Stimulated activated CD8-positive, alpha-beta memory T cell treated with anti-CD3 and anti-CD28 coated beads, Interleukin-12 subunit alpha, Interleukin-12 subunit beta, amount 100 ng/mL, for 4 hours (primary cell): Measurements from ENCODE around the gene AXIN1.
"Not testable (repeated sequence)": the region's sequence is repeated elsewhere in the genome, so short reads cannot be mapped to it uniquely, and the experiment has no call there.

Experiments
- DNase-seq: peaks from one replicate; pipeline ENCODE4 v3.0.0-alpha.2; 2020; ENCODE audit warnings: low read depth

AXIN1 gene

DNA sequence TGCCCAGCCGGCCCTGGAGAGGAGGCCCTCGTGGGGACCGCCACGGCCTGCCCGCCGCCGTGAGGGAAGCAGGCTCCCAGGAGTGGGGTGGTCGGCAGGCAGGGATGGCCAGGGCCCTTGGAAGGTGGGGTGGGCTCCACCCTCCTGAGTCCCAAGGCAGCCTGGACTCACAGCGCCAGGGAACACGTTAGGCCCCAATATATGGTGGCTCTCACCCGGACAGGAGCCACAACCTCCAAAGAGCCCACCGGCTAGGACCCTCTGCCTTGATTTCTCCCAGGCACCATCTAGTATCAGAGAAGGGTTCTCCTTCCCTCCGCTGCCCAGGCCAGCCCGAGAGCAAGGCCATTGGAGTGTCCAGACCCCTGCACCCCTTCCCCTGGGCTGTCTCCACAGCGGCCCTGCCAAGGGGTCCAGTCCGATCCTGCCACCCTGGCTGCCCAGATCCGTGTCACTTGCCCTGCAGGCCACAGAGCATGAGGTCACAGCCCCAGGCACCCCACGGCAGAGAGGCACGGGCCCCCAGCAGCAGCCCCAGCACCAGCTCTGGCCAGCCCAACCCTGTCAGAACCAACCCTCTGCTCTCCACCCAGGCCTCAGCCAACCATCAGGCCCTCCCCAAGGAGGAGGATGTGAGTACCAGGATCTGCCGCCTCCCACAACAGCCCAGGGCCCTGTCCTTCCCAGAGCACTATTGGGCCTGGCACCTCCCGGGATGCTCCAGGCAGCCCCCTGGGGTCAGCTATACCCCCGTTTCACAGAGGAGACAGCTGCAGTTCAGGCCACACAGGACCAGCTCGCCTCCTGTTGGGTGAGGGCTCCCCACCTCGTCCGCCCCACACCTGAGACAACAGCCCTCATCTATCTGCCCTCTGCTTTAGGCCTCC, 1.1 kb upstream of the AXIN1 start:
- no peak for DNase-seq

DNA sequence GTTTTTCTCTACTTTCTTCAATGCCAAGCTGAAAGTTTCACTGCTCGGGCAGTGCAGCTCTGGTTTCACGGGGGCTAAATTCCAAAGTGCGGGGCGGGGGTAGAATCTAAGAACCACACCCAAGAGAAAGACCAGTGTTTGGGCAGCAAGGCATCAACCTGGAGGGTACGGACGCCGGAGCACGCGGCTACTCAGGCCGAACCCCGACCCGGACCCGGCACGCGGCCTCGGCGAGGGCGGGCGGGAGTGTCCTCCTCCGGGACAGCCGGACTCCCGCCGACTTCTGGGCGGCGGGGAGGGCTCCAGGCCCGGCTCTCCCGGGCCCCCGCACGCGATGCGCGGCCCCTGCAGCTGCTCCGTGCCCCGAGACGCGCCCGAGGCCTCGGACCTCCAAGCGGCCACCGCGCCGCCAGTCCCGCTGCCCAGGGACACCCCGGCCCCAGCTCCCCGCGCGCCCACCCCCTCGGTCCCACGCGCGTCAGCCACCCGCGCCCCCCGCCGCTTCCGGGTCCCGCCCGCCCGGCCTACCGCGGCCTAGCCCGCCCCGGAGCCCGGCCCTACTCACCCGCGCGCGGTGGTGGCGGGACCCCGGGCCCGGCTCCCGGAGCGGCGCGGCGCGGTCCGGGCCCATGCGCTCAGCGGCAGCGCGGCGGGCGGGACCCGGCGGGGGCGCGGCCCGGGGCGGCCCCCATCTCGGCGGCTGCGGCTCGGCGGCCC, 561 bp downstream of the AXIN1 start:
- DNase-seq: no peak

DNA sequence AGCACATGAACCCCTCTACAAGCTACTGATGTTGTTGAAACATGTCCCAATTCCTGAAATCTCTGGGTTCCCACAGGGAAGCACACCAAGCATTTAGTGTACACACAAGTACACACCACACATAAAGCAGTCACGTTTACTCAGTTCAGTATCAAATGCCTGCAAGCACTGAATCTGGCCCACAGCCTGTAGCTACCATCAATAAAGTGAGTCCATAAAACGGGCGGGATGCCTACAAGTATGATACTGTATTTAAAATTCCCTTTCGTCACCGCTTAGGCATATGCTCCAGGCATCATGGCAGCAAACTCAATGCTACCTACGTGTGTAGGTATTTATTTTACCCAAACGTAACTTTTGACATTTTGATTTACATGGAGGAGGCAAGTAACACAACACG, 2.3 kb downstream of the AXIN1 start:
- no peak for DNase-seq

DNA sequence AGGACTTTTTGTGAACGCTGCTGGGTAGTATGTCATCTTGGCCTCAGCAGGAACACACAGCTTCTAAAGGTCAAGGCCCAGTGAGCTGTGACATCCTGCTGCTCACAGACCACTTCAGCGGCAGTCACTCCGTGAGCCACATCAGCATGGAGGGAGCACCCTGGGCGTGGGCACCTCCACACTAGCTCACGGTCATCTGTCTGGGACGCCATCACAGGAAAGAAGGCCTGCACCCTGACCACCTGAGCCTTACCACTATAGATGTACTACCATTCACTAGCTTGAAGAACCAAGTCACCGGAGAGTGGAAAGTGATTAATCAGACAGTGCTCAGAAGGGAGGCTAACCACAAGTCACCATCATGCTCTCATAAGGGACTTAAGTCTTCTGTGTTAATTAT, 3.3 kb downstream of the AXIN1 start:
- no peak for DNase-seq

DNA sequence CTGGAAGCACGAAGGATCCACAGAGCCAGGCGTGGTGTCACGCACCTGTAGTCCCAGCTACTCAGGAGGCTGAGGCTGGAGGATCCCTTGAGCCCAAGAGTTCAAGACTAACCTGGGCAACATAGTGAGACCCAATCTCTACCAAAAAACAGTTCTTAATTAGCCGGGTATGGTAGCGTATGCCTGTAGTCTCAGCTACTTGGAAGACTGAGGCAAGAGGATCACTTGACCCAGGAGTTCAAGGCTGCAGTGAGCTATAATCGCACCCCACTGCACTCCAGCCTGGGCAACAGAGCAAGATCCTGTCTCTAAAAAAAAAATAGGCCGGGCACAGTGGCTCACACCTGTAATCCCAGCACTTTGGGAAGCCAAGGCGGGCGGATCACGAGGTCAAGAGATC, 4.0 kb downstream of the AXIN1 start:
- not testable (repeated sequence) for DNase-seq

DNA sequence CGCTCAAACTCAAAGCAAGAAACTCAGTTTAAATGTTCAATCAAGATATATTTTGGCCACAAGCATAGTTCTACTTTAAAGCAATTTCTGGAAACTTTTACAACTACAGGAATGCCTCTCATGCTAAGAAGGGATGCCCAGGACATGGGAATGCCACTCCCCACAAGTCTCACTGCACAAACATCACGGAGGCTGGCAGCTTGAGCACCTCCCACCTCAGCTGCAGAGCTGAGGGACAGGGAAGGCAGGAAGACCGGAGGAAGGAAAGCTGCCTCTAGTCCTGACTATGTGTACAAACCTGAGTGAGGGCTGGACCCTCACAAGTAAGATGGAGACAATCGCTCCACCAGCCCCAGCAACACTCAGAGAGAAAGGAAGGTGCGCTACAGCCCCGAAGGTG, 5.3 kb downstream of the AXIN1 start:
- no peak for DNase-seq

DNA sequence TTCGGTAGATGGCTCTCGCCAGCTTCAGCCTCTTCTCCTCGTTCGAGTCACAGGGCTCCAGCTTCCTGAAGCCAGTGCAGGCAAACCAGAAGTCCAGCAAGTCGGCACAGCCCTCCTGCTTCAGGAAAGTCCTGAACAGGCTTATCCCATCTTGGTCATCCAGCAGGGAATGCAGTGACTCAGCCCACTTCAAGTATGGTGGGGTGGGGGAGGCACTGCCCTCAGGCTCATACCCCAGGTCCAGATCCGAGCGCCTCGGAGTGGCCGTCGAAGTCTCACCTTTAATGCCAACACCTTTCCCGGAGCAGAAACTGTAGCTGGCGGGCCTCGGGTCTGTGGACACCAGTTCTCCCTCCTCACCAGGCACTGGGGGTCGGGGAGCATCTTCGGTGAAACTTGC, 5.9 kb downstream of the AXIN1 start:
- no peak for DNase-seq

DNA sequence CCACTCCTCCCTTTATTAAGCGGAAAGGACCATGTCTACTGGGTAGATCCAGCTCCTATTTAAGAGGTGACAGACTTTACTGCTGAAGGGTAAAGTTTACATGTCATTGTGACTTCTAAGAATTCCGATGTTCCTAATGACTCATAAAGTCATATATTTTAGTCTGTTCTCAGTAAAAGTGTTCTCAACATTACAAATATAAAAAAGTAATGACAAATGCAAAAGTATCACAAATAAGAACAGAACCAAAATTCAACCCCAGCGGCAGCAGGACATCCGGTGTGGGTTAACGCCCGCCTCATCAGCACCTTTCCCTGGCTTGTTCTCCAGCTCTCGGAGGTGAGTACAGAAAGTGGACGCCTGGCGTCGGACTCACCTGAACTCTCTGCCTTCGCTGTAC, 6.8 kb downstream of the AXIN1 start:
- DNase-seq: no peak

DNA sequence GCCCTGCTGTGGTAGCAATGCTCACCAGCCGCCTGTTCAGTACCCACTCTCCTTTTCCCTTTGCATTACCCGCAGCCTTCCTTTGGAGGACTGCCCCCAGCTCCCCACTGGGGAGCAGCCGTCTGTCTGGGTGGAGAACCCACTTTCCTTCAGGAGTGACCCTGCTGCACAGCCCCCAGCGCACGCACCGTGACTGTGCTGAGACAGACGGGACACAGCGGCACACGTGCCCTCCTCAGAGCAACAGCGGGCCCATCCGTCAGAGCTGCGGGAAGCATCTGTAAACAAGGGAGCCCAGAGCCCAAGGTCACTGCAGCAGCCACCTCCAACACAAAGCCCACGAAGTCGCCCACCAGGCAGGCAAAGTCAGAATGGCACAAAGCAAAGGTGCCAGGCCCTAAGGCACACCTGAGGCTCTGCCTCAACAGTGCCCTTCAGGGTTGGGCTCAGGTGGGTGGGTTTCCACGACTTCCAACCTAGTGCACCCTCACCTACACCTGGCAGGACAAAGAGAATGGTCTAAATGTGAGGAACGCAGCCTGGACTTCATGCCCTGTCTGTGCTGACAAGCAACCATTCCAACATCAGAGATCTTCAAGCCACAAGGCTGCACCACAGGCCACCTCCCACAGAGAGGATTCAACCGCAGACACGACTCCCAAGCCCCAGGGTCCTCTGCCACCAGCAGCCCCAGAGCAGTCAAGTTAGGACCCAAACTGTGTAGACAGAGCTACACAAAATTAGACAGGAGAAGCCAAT, 9.9 kb downstream of the AXIN1 start:
- DNase-seq: no peak

DNA sequence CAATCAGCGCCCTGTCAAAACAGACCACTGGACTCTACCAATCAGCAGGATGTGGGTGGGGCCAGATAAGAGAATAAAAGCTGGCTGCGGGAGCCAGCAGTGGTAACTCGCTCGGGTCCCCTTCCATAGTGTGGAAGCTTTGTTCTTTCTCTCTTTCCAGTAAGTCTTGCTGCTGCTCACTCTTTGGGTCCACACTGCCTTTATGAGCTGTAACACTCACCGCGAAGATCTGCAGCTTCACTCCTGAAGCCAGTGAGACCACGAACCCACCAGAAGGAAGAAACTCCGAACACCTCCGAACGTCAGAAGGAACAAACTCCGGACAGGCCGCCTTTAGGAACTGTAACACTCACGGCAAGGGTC, 10.6 kb downstream of the AXIN1 start:
- not testable (repeated sequence) for DNase-seq

DNA sequence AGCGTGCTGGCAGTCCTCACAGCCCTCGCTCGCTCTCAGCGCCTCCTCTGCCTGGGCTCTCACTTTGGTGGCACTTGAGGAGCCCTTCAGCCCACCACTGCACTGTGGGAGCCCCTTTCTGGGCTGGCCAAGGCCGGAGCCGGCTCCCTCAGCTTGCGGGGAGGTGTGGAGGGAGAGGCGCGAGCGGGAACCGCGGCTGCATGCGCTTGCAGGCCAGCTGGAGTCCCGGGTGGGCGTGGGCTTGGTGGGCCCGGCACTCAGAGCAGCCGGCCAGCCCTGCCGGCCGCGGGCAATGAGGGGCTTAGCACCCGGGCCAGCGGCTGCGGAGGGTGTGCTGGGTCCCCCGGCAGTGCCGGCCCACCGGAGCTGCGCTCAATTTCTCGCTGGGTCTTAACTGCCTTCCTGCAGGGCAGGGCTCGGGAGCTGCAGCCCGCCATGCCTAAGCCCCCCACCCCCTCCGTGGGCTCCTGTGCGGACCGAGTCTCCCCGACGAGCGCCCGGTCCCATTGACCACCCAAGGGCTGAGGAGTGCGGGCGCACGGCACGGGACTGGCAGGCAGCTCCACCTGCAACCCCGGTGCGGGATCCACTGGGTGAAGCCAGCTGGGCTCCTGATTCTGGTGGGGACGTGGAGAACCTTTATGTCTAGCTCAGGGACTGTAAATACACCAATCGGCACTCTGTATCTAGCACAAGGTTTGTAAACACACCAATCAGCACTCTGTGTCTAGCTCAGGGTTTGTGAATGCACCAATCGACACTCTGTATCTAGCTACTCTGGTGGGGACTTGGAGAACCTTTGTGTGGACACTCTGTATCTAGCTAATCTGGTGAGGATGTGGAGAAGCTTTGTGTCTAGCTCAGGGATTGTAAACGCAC, 11.2 kb downstream of the AXIN1 start:
- not testable (repeated sequence) for DNase-seq

DNA sequence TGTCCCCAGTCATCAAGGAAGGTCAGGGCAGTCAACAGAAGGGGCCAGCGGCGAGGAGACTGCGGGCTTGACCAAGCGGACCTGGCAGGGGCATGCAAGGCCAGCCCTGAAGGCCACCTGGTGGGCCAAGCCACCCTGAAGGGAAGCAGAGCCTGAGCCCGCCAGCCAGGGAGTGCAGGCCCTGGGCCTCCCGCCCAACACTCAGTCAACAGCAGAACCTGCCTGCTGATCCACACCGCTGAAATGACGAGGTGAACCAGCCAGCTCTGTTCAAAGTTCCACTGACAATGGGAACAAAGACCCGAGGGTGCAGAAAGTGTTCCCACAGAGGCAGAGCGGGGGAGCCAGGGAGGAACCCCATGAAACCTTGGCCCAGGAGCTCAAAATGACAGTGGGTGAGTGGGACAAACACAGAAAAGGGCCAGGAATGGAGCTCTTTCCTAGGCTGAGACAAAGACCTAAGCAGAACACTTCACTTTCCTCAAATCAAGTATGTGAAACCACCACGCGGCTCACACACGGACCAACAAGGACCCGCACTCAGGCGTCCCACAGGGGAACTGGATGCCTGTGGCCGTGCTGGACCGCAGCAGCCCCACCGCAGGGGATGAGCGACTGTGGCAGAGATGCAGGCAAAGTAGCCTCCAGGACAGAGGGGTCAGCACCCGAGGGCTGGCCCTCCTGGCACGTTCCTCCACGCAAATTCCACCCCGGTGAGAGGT, 12.0 kb downstream of the AXIN1 start:
- DNase-seq: no peak

DNA sequence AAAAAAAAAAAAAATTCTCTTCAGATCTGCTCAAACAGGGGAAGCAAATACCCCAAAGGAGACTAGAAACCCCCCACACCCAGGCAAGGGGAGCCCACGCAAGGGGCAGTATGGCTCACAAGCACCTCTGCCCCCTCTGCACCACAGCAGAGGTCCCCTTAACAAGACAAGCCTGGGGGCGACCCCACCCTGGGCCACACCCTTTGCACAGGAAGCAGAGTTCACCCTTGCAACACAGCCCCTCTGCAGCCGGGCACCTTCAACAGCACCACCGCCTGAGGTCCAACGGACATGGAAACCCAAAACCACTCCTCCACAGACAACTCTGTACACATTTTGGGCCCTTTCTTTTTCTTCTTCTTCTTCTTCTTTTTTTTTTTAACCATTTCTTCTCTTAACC, 12.8 kb downstream of the AXIN1 start:
- no peak for DNase-seq

DNA sequence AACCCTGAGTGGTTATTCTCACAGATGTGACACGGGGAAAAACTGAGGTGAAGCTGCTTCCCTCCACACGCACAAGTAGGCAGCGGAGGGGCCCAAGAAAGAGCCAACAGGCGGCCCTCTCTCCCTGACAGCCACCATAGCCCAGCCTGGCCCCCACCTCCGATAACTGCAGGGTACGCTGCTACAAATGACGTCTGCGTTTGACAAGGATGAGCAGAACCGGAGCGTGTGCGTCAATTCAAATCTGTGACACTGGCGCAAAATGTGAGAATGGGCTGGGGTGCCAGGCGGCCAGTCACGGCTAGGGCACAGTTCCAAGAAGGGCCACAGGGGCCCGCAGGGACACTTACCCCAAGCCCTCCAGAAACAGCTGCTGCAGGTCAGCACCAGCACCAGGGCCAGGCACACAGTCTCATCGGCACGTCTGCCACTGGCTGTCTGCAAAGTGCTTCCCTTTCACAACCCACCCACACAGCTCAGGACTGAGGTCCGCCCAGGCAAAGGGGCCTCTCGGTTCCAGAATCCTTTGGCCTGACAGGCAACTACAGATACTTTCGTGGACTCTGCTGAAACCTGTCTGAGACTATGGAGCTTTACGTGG, 14.4 kb downstream of the AXIN1 start:
- DNase-seq: no peak

DNA sequence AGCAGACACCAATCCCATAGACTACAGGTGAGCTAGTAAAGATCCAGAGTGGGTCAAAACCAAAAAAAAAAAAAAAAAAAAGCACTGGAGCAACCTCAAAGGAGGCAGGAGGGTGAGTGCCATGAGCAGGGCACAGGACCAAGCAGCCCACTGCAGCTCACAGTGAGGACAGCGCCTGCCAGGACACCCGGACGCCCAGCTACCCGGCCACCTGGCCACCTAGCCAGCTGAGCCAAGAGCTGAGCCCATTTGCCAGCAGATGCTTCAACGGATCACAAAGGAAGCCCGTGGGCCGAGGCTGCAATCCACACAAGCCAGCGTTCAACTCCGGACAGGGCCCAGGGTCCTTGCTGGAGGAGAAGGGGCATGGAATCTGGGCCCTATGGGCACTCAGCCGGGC, 15.1 kb downstream of the AXIN1 start:
- no peak for DNase-seq

DNA sequence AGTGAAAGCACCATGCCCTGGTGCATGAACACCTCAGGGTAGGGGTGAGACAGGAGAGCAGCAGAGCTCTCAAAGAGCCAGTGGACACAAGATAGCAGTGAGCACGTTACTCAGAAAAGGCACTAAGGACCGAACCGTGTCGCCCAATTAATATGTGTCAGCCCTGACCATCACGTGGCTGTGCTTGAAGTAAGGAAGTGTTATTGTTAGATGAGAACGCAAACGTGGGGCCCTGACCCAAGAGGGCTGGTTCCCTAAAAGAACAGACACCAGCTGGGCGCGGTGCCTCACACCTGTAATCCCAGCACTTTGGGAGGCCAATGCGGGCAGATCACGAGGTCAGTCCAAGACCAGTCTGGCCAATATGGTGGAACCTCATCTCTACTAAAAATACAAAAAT, 16.3 kb downstream of the AXIN1 start:
- DNase-seq: no peak

DNA sequence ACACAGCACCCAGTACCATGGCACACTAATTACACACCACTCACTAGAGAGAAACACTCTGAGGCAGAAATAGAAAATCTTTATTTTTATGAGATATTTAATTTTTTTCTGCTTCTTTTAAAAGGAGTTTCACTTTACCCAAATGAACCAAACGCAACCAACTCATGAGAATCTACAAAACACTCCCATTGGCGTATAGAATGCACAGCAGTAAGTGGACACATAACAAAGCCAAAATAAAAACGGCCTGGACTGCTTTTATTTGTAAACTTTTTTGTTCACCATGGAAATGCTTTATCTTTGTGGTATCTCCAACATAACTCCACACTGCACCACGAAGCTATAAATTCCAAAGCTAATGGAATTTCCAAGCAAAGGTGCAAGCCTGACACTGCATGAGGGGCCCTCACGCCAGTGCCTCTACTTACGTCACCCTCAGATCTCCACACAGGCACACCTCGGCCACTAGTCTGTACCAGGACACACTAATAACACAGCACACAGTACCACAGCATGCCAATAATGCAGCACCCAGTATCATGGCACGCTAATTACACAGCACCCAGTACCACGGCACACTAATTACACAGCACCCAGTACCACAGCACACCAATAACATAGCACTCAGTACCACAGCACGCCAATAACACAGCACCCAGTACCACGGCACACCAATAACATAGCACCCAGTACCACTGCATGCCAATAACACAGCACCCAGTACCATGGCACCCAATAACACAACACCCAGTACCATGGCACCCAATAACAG, 17.5 kb downstream of the AXIN1 start:
- not testable (repeated sequence) for DNase-seq

DNA sequence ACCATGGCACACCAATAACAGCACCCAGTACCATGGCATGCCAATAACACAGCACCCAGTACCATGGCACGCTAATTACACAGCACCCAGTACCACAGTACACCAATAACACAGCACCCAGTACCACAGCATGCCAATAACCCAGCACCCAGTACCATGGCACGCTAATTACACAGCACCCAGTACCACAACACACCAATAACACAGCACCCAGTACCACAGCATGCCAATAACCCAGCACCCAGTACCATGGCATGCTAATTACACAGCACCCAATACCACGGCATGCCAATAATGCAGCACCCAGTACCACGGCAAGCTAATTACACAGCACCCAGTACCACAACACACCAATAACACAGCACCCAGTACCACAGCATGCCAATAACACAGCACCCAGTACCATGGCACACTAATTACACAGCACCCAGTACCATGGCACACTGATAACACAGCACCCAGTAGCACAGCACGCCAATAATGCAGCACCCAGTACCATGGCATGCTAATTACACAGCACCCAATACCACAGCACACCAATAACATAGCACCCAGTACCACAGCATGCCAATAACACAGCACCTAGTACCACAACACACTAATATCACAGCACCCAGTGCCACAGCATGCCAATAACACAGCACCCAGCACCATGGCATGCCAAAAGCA, 18.2 kb downstream of the AXIN1 start:
- DNase-seq: not testable (repeated sequence)

DNA sequence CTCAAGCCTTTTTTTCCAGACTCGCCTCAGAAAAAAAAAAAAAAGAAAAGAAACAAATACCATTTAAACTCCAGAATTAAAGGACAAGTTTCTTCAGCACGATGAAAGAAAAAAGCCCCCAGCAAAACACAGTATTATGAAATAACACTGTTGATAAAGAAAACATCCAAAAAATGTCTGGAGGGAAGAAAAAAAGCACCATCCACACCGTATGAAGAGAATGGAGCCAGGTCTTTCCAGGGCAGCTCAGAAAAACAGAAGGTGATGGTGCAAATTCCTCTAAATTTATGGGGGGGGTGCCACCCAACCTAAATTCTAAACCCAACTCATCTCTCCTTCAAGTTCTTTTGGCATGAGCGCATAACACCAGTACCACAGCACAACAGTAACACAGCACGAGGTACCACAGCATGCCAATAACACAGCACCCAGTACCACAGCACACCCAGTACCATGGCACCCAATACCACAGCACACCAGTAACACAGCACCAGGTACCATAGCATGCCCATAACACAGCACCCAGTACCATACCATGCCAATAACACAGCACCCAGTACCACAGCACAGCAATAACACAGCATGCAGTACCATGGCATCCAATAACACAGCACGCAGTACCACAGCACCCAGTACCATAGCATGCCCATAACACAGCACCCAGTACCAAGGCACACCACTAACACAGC, 19.0 kb downstream of the AXIN1 start:
- no peak for DNase-seq
